Upper lobe of left lung (tissue), 4 donors: ENCODE measurements around the gene TNXB.

Experiments used
- POLR2A ChIP-seq, 4 donors: fragments of 450-650 bp; IDR thresholded peaks; one replicate each; pipeline ENCODE4 v1.5.1; 2016 to 2017; ENCODE audit warnings: antibody characterized with exemption in 4 of 4, mild to moderate bottlenecking in 2 of 4
- TF ChIP-seq, protein P1 (sequence below), 6 experiments: fragments of 450-650 bp in 4 of 6; fragments of 200-600 bp in 2 of 6; sonication (generic) in 2 of 6; IDR thresholded peaks; one replicate each; pipeline ENCODE4 v1.5.1; 2016 to 2019; ENCODE audit warnings: antibody characterized with exemption in 6 of 6

DNA sequence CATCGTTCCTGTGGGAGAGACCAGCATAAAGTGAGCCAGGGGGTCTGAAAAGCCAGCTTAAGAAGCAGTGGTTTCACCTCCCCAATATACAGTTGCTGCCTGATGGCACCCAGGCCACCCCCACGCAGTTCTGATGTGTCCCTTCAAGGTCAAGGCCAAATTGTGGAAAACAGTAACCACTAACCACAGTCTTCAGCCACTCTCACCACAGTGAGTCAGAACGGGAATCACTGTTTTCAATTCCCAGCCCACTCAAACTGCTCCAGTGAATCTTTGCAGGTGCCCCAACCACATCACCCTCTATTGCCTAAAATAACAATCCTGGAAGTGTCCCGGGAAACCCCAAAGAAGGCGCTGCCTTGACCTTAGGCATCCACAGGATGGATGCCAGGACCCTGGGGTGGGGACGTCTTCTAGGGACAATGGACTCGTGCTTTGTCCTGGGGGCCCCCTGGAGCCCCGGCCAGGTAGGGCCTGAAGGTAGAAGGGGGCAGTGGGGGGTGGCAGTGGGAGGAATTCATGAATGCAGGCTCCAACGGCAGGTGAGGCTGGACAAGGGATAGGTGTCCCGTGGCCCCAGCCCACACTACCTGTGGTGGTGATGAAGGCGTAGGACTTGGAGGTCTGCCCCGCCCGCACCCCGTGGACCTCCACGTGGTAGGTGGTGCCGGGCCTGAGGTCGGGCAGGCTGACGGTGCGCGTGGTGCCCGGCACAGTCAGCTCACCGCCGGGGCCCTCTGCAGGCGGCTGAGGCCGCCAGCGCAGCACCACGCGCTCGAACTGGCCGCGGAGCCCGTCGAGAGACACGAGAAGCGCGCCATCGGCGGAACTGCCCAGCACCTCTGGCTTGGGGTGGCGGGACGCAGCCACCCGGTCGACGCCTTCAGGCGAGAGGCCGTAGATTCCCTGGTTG, 22.2 kb downstream of the TNXB start:
- TF ChIP-seq, protein P1, sequence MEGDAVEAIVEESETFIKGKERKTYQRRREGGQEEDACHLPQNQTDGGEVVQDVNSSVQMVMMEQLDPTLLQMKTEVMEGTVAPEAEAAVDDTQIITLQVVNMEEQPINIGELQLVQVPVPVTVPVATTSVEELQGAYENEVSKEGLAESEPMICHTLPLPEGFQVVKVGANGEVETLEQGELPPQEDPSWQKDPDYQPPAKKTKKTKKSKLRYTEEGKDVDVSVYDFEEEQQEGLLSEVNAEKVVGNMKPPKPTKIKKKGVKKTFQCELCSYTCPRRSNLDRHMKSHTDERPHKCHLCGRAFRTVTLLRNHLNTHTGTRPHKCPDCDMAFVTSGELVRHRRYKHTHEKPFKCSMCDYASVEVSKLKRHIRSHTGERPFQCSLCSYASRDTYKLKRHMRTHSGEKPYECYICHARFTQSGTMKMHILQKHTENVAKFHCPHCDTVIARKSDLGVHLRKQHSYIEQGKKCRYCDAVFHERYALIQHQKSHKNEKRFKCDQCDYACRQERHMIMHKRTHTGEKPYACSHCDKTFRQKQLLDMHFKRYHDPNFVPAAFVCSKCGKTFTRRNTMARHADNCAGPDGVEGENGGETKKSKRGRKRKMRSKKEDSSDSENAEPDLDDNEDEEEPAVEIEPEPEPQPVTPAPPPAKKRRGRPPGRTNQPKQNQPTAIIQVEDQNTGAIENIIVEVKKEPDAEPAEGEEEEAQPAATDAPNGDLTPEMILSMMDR (IDR thresholded peaks at IDR 0.05), result peak in 1 of 6 experiments; percentile 2
- TF ChIP-seq POLR2A (IDR thresholded peaks at IDR 0.05), result no peak
